ENCODE data around the gene MFSD6. TPM values are rescaled to one million over a fixed set of nuclear protein-coding genes. Genes with fewer than 3 reads are reported as not detected.
A peak's percentile ranks its signal among the peaks of the same experiment; 100 is the strongest.

Gene MFSD6
- total RNA-seq, 1 donor from 2014 or later: 15.1 TPM

GRCh38 chr2:190501231-190501630, 93.1 kb downstream of the MFSD6 start:
- H3K4me3 Mint-ChIP-seq (ENCODE audit: low read depth): no peak overlapping the region
- no peaks in the 10 kb centered on the region for H3K27me3 Mint-ChIP-seq
- peaks cover 24% of the 10 kb centered on the region for H3K4me1 Mint-ChIP-seq (ENCODE audit: low read depth)
- DNase-seq (ENCODE audit: low spot score, unreplicated experiment): no peak
- peak overlapping the region; percentile 17 for H3K27ac Mint-ChIP-seq
- peaks cover 9% of the 10 kb centered on the region for H3K36me3 Mint-ChIP-seq (ENCODE audit: insufficient read depth)
- no peaks in the 10 kb centered on the region for H3K9me3 Mint-ChIP-seq (ENCODE audit: low read depth)
- TF ChIP-seq CTCF (IDR thresholded peaks at IDR 0.05; ENCODE audit: unreplicated experiment): no peak

- H3K27ac Mint-ChIP-seq: no peak overlapping the region
- peaks cover 10% of the 10 kb centered on the region for H3K36me3 Mint-ChIP-seq (ENCODE audit: insufficient read depth)
- peaks cover 27% of the 10 kb centered on the region for H3K4me1 Mint-ChIP-seq (ENCODE audit: low read depth)
- TF ChIP-seq CTCF (IDR thresholded peaks at IDR 0.05; ENCODE audit: unreplicated experiment): no peak
- DNase-seq (ENCODE audit: low spot score, unreplicated experiment): no peak
- H3K27me3 Mint-ChIP-seq: no peaks in the 10 kb centered on the region
- H3K4me3 Mint-ChIP-seq (ENCODE audit: low read depth): no peak overlapping the region
- H3K9me3 Mint-ChIP-seq (ENCODE audit: low read depth): no peaks in the 10 kb centered on the region
Measured at GRCh38 chr2:190501702-190502407, 93.7 kb downstream of the MFSD6 start.

- Mint-ChIP-seq H3K9me3 (ENCODE audit: low read depth) (no peaks in the 10 kb centered on the region), H3K27ac (no peak overlapping the region), H3K4me1 (ENCODE audit: low read depth) (peaks cover 27% of the 10 kb centered on the region), H3K27me3 (no peaks in the 10 kb centered on the region), H3K4me3 (ENCODE audit: low read depth) (no peak overlapping the region), H3K36me3 (ENCODE audit: insufficient read depth) (peaks cover 10% of the 10 kb centered on the region)
- DNase-seq (ENCODE audit: low spot score, unreplicated experiment): no peak
- no peak for TF ChIP-seq CTCF (IDR thresholded peaks at IDR 0.05; ENCODE audit: unreplicated experiment)
Measured at GRCh38 chr2:190503088-190503487, 94.9 kb downstream of the MFSD6 start.

GRCh38 chr2:190504912-190505311, 96.8 kb downstream of the MFSD6 start:
- Mint-ChIP-seq H3K27ac (no peak overlapping the region), H3K36me3 (ENCODE audit: insufficient read depth) (peaks cover 10% of the 10 kb centered on the region), H3K4me1 (ENCODE audit: low read depth) (peaks cover 20% of the 10 kb centered on the region), H3K4me3 (ENCODE audit: low read depth) (no peak overlapping the region), H3K9me3 (ENCODE audit: low read depth) (no peaks in the 10 kb centered on the region), H3K27me3 (no peaks in the 10 kb centered on the region)
- DNase-seq (ENCODE audit: low spot score, unreplicated experiment): no peak
- TF ChIP-seq CTCF (IDR thresholded peaks at IDR 0.05; ENCODE audit: unreplicated experiment): no peak

- Mint-ChIP-seq H3K4me1 (ENCODE audit: low read depth) (peaks cover 16% of the 10 kb centered on the region), H3K27ac (no peak overlapping the region), H3K27me3 (no peaks in the 10 kb centered on the region), H3K9me3 (ENCODE audit: low read depth) (no peaks in the 10 kb centered on the region), H3K36me3 (ENCODE audit: insufficient read depth) (peaks cover 9% of the 10 kb centered on the region), H3K4me3 (ENCODE audit: low read depth) (no peak overlapping the region)
- no peak for DNase-seq (ENCODE audit: low spot score, unreplicated experiment)
- TF ChIP-seq CTCF (IDR thresholded peaks at IDR 0.05; ENCODE audit: unreplicated experiment): no peak
Measured at GRCh38 chr2:190505696-190506095, 97.5 kb downstream of the MFSD6 start.

Data from progenitor cell of endocrine pancreas (in vitro differentiated cells).